HepG2 (cell line): ENCODE data around the gene LRRC8E. TPM values are rescaled to one million over a fixed set of nuclear protein-coding genes. Genes with fewer than 3 reads are reported as not detected.

Experiments used
- ATAC-seq: fragments of 200-7000 bp; cut with Tn5 transposase; 3 replicates; pipeline ENCODE4 v1.9.1; 2020; ENCODE audit warnings: mild to moderate bottlenecking, moderate library complexity
- BruUV-seq: library from RNA; stranded (reverse); fragments of 400-500 nt; replicated peaks from 2 replicates; lab custom pipeline; 2021; lab: Mats Ljungman, UMichigan
- CTCF ChIA-PET: fragments of 300-600 bp; formaldehyde crosslinking; extraction: SDS; loops from one replicate; lab custom pipeline; 2021; ENCODE audit warnings: low total read pairs, inconsistent platforms, low intra/inter-chr PET ratio; lab: Yijun Ruan, JAX
- POLR2A ChIA-PET: fragments of 350-600 bp; sonication (Branson Sonifier 250); formaldehyde crosslinking; loops from one replicate; lab custom pipeline; 2020; ENCODE audit warnings: antibody characterized with exemption, inconsistent platforms; lab: Yijun Ruan, JAX
- DNase-seq: peaks from one replicate; pipeline ENCODE4 v3.0.0-alpha.2; 2015; ENCODE audit warnings: low spot score
- FAIRE-seq: peaks from 3 replicates; lab custom pipeline; 2011; peaks lifted over from hg19 to GRCh38; lab: Jason Lieb, UNC
- H2AFZ ChIP-seq: one replicate; pipeline ENCODE4 v1.6.1; 2011; ENCODE audit warnings: low read length, inconsistent platforms
- H3K27ac ChIP-seq: fragments of 300-600 bp; 3 replicates; pipeline ENCODE4 v1.8.0; 2011; ENCODE audit warnings: mixed run types, mild to moderate bottlenecking, mixed read lengths, low read length, inconsistent platforms; ENCODE audit not compliant: insufficient read depth; ENCODE audit errors: extremely low read length
- H3K27me3 ChIP-seq, 2 experiments: fragments of 200-600 bp in 1 of 2; 2 replicates in 1 of 2; 3 replicates in 1 of 2; pipeline versions ENCODE4 v1.6.0 to v1.8.0; 2011; ENCODE audit warnings: low read length in 2 of 2, mild to moderate bottlenecking in 2 of 2, moderate library complexity in 2 of 2, inconsistent platforms in 1 of 2; ENCODE audit not compliant: insufficient read depth in 2 of 2, control insufficient read depth in 1 of 2
- H3K36me3 ChIP-seq, 2 experiments: fragments of 200-600 bp in 1 of 2; replicated peaks in 1 of 2; 2 replicates in 1 of 2; 3 replicates in 1 of 2; pipeline versions ENCODE4 v1.5.1 to v1.8.0; 2011; ENCODE audit warnings: low read length in 2 of 2, inconsistent platforms in 1 of 2; ENCODE audit not compliant: insufficient read depth in 2 of 2, control insufficient read depth in 1 of 2
- H3K4me1 ChIP-seq: 2 replicates; pipeline ENCODE4 v1.5.1; 2012; ENCODE audit warnings: low read length, inconsistent platforms; ENCODE audit not compliant: insufficient read depth
- H3K4me2 ChIP-seq: 2 replicates; pipeline ENCODE4 v1.6.0; 2011; ENCODE audit warnings: low read depth, low read length, inconsistent platforms
- H3K4me3 ChIP-seq, 3 experiments: fragments of 200-600 bp in 1 of 3; sonication (generic), shearing (Covaris generic) in 1 of 3; replicated peaks in 1 of 3; 2 replicates each; pipeline ENCODE4 v1.5.1; 2011 to 2016; ENCODE audit warnings: low read length in 3 of 3, inconsistent platforms in 2 of 3, low read depth in 2 of 3, mild to moderate bottlenecking in 2 of 3, control low read depth in 1 of 3, mixed read lengths in 1 of 3; ENCODE audit not compliant: insufficient read depth in 1 of 3
- H3K79me2 ChIP-seq: one replicate; pipeline ENCODE4 v1.6.1; 2011; ENCODE audit warnings: low read length, inconsistent platforms; ENCODE audit not compliant: insufficient read depth
- H3K9ac ChIP-seq: 2 replicates; pipeline ENCODE4 v1.6.0; 2011; ENCODE audit warnings: mild to moderate bottlenecking, low read depth, low read length, inconsistent platforms; ENCODE audit not compliant: insufficient read depth
- H3K9me3 ChIP-seq: 2 replicates; pipeline ENCODE4 v1.5.1; 2012; ENCODE audit warnings: mild to moderate bottlenecking, low read length
- H4K20me1 ChIP-seq: 2 replicates; pipeline ENCODE4 v1.6.0; 2011; ENCODE audit warnings: inconsistent platforms, mild to moderate bottlenecking, low read length, moderate library complexity; ENCODE audit not compliant: insufficient read depth
- ELF3 ChIP-seq: IDR thresholded peaks from 2 replicates; pipeline ENCODE4 v1.6.1; 2016; ENCODE audit warnings: missing genetic modification reagents, missing compliant biosample characterization
- GABPA ChIP-seq, 2 experiments: IDR thresholded peaks; 2 replicates each; pipeline ENCODE4 v1.6.1; 2011 to 2016; ENCODE audit warnings: low read depth in 2 of 2, low read length in 1 of 2, missing biosample characterization in 1 of 2, missing genetic modification characterization in 1 of 2
- KMT2A ChIP-seq: sonication (generic); formaldehyde crosslinking; IDR thresholded peaks from 2 replicates; pipeline ENCODE4 v1.4.0; 2020; ENCODE audit warnings: missing genetic modification reagents
- RFXAP ChIP-seq: sonication (generic); formaldehyde crosslinking; IDR thresholded peaks from 2 replicates; pipeline ENCODE4 v1.4.0; 2020; ENCODE audit warnings: missing genetic modification reagents, borderline replicate concordance
- TEAD3 ChIP-seq: optimal IDR thresholded peaks from 2 replicates; pipeline ENCODE3; 2016; ENCODE audit warnings: borderline replicate concordance
- THAP11 ChIP-seq: IDR thresholded peaks from 2 replicates; pipeline ENCODE4 v1.6.1; 2016; ENCODE audit warnings: missing biosample characterization, missing genetic modification reagents
- TOE1 ChIP-seq: sonication (generic); formaldehyde crosslinking; IDR thresholded peaks from 2 replicates; pipeline ENCODE4 v1.4.0; 2020; ENCODE audit warnings: mild to moderate bottlenecking, missing genetic modification reagents
- ZBTB21 ChIP-seq: sonication (generic); formaldehyde crosslinking; IDR thresholded peaks from 2 replicates; pipeline ENCODE4 v1.4.0; 2020; ENCODE audit warnings: missing genetic modification reagents
- ZNF484 ChIP-seq: sonication (generic); formaldehyde crosslinking; IDR thresholded peaks from 2 replicates; pipeline ENCODE4 v1.5.1; 2020; ENCODE audit warnings: mild to moderate bottlenecking, low read depth, missing genetic modification reagents, borderline replicate concordance
- ZNF629 ChIP-seq: sonication (generic); formaldehyde crosslinking; conservative IDR thresholded peaks from 2 replicates; pipeline ENCODE4 v1.5.0; 2020; ENCODE audit warnings: missing genetic modification reagents
- ZNF775 ChIP-seq: sonication (generic); formaldehyde crosslinking; IDR thresholded peaks from 2 replicates; pipeline ENCODE4 v1.4.0; 2020; ENCODE audit warnings: missing genetic modification reagents, mild to moderate bottlenecking, moderate library complexity, borderline replicate concordance
- ZSCAN25 ChIP-seq: sonication (generic); formaldehyde crosslinking; IDR thresholded peaks from 2 replicates; pipeline ENCODE4 v1.8.0; 2022; ENCODE audit warnings: mild to moderate bottlenecking, missing genetic modification reagents
- WGBS: methylation state at CpG from one replicate; pipeline ENCODE4 v1.1.6; 2017; ENCODE audit warnings: low lambda C conversion rate; 5-methylcytosine and 5-hydroxymethylcytosine counted together
- in situ Hi-C: cut with HindIII; loops from 2 replicates; pipeline ENCODE4 v1.10.0; 2017; ENCODE audit warnings: low pct_unique_long_range_greater_than_20kb; ENCODE audit not compliant: extremely low pct_ligation_motif_present
- intact Hi-C: fragments of 100-400 bp; cut with micrococcal nuclease; formaldehyde crosslinking; loops from one replicate; pipeline ENCODE4 v1.10.0; 2022; ENCODE audit not compliant: unreplicated experiment
- polyA plus RNA-seq, 8 experiments: library from polyadenylated mRNA; depleted of rRNA in 3 of 8; stranded (reverse) in 7 of 8; unstranded in 1 of 8; fragments of >200 nt; fragmentation: Illumina TruSeq in 4 of 8; extraction: Trizol in 4 of 8; gene quantifications; 2 replicates each; pipeline versions ENCODE4 v1.2.1 to v1.2.3, GENCODE V29; 2011 to 2016; ENCODE audit warnings: low read depth in 4 of 8, missing spikeins in 1 of 8, mixed read lengths in 1 of 8; ENCODE audit not compliant: insufficient read depth in 1 of 8
- total RNA-seq, 5 experiments: library from RNA; depleted of rRNA; stranded (reverse); fragments of >200 nt; fragmentation: Illumina TruSeq; extraction: Trizol; gene quantifications; 2 replicates each; pipeline ENCODE4 v1.2.3, GENCODE V29; 2016; ENCODE audit warnings: low read depth in 1 of 5
- TF ChIP-seq, protein P1 (sequence below): sonication (generic); formaldehyde crosslinking; IDR thresholded peaks from 2 replicates; pipeline ENCODE4 v1.8.0; 2022; ENCODE audit warnings: missing genetic modification reagents, mild to moderate bottlenecking, borderline replicate concordance
- TF ChIP-seq, protein P2 (sequence below): sonication (generic); formaldehyde crosslinking; IDR thresholded peaks from 2 replicates; pipeline ENCODE4 v1.8.0; 2022; ENCODE audit warnings: missing genetic modification reagents, mild to moderate bottlenecking, moderate library complexity, borderline replicate concordance
- TF ChIP-seq, protein P3 (sequence below): sonication (generic); formaldehyde crosslinking; IDR thresholded peaks from 2 replicates; pipeline ENCODE4 v1.4.0; 2020; ENCODE audit warnings: mild to moderate bottlenecking, missing genetic modification reagents

Gene LRRC8E
- total and polyA plus RNA-seq, 2 of the 13 experiments (the other 11 are each of a cell fraction or from before 2014, with no cell fraction given): 8.0 to 10.3 TPM

DNA sequence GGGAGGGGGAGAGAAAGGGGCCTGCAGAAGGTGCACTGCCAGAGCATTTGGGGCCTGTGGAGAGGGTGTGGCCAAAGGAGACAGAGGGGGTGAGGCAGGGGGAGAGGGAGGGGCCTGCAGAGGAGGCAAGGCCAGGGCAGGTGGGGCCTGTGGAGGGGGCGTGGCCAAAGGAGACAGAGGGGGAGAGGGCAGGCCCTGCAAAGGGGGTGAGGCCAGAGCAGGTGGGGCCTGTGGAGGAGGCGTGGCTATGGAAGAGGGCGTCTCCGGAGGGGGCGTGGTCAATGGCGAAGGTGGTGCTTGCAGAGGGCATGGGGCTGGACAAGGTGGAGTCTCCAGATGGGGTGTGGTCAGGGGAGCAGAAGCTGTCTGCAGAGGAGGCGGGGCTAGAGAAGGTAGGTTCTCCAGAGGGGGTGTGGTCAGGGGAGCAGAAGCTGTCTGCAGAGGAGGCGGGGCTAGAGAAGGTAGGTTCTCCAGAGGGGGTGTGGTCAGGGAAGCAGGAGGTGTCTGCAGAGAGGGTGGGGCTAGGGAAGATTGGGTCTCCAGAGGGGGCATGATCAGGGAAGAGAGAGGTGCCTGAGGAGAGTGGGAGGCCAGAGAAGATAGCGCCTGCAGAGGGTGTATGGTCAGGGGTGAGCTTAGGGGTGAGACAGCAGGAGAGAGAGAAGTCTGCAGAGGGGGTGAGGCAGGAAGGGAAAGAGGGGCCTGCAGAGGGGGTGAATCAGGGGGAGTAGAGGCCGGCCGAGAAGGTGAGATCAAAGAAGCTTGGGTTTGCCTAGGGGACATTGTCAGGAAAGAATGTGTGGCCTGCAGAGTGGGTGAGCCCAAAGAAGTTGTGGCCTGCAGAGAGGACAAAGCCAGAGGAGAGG lies 17.5 kb upstream of the LRRC8E start (continued):
- TF ChIP-seq ZNF775 (CRISPR knock-in tag) (no peak), ZSCAN25 (CRISPR knock-in tag) (0 out of 2 replicates have a peak, but pooled peaks have one; percentile 9), RFXAP (CRISPR knock-in tag) (no peak)
- TF ChIP-seq, protein P1, sequence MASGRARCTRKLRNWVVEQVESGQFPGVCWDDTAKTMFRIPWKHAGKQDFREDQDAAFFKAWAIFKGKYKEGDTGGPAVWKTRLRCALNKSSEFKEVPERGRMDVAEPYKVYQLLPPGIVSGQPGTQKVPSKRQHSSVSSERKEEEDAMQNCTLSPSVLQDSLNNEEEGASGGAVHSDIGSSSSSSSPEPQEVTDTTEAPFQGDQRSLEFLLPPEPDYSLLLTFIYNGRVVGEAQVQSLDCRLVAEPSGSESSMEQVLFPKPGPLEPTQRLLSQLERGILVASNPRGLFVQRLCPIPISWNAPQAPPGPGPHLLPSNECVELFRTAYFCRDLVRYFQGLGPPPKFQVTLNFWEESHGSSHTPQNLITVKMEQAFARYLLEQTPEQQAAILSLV: no peak

DNA sequence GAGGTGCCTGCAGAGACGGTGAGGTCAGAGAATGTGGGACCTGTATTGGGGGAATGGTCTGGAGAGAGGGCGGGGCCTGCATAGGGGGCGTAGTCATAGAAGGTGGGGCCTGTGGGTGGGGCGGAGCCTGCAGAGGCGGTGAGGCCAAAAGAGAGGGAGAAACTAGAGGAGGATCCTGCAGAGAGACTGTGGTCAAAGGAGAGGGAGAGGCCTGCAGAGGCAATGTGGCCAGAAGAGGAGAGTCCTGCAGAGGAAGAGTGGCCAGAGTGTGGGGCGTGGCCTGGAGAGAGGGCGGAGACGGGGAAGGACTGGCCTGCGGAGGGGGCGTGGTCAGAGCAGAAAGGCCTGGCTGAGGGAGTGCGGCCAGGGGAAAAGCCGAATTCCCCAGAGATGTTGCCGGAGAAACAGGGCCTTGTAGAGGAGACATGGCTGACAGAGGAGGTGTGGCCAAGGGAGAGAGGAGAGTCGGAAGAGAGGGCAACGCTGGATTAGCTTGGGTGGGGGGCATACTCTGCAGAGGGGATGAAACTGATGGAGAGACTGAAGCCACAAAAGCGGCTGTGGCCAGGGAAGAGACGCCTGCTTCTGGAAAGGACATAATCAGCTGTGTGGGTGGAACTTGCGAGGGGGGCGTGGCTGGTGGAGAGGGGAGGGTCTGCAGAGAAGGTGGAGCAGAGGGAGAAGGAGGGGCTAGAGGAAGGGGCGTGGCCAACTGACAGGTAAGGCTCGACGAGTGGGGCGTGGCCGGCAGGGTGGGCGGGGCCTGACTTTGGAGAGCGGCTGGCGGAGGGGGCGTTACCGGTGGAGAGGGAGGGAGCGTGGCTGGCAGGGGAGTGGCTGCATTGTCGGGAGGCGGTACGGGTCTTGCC lies 16.6 kb upstream of the LRRC8E start:
- ChIA-PET CTCF (interaction anchor here (0.5 kb wide), 1 partner anchor 54 kb away, joined by 3 read pairs; no protein-coding TSS in a partner anchor), POLR2A (interaction anchor here (1.1 to 2.0 kb wide), 3 partner anchors 16 to 48 kb away, joined by 6 to 11 read pairs (median 6); partner anchors contain the start of genes LRRC8E, MAP2K7 and SNAPC2)
- intact Hi-C loops (loop anchor here (1.0 to 10.0 kb wide), 2 partner anchors 32 to 1137 kb away; partner anchors contain the start of genes GPR108, MAP2K7 and TRIP10), in situ Hi-C loops (no loop called here)
- Histone ChIP-seq H2AFZ (no peak overlapping the region), H3K4me1 (peaks cover 56% of the 10 kb centered on the region), H3K79me2 (no peaks in the 10 kb centered on the region), H4K20me1 (no peaks in the 10 kb centered on the region; the same call in 1 of the 2 replicates), H3K9ac (peak overlapping the region; percentile 47), H3K27ac (peak overlapping the region; percentile 77), H3K9me3 (no peaks in the 10 kb centered on the region), H3K4me2 (peak overlapping the region; percentile 89), H3K36me3 (no peaks in the 10 kb centered on the region), H3K4me3 (peak overlapping the region; percentile 32 to 73 (median 35)), H3K27me3 (peaks cover 0 to 4% of the 10 kb centered on the region in 2 experiments; a peak in 1 of 5 replicates)
- FAIRE-seq (peak; percentile 48), DNase-seq (peak; percentile 83), ATAC-seq (peak; percentile 48)
- no TSS peak for BruUV-seq
- 2% methylated on average over 32 of the region's 33 CpGs for WGBS
- no peak for TF ChIP-seq ZNF629 (CRISPR knock-in tag)
- no peak for TF ChIP-seq GABPA (IDR thresholded peaks at IDR 0.05; ENCODE audit: low read depth, low read length)
- TF ChIP-seq GABPA (CRISPR knock-in tag; IDR thresholded peaks at IDR 0.05; ENCODE audit: low read depth): no peak
- no peak for TF ChIP-seq KMT2A (CRISPR knock-in tag)
- TF ChIP-seq ZBTB21: no peak
- TF ChIP-seq, protein P2, sequence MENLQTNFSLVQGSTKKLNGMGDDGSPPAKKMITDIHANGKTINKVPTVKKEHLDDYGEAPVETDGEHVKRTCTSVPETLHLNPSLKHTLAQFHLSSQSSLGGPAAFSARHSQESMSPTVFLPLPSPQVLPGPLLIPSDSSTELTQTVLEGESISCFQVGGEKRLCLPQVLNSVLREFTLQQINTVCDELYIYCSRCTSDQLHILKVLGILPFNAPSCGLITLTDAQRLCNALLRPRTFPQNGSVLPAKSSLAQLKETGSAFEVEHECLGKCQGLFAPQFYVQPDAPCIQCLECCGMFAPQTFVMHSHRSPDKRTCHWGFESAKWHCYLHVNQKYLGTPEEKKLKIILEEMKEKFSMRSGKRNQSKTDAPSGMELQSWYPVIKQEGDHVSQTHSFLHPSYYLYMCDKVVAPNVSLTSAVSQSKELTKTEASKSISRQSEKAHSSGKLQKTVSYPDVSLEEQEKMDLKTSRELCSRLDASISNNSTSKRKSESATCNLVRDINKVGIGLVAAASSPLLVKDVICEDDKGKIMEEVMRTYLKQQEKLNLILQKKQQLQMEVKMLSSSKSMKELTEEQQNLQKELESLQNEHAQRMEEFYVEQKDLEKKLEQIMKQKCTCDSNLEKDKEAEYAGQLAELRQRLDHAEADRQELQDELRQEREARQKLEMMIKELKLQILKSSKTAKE (CRISPR knock-in tag): no peak
- TF ChIP-seq THAP11 (CRISPR knock-in tag): no peak
- TF ChIP-seq TEAD3 (CRISPR knock-in tag): peak; percentile 10
- TF ChIP-seq ELF3 (CRISPR knock-in tag): no peak
- no peak for TF ChIP-seq ZNF484
- no peak for TF ChIP-seq TOE1 (CRISPR knock-in tag)
- TF ChIP-seq, protein P3, sequence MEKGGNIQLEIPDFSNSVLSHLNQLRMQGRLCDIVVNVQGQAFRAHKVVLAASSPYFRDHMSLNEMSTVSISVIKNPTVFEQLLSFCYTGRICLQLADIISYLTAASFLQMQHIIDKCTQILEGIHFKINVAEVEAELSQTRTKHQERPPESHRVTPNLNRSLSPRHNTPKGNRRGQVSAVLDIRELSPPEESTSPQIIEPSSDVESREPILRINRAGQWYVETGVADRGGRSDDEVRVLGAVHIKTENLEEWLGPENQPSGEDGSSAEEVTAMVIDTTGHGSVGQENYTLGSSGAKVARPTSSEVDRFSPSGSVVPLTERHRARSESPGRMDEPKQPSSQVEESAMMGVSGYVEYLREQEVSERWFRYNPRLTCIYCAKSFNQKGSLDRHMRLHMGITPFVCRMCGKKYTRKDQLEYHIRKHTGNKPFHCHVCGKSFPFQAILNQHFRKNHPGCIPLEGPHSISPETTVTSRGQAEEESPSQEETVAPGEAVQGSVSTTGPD (CRISPR knock-in tag): no peak
